ENCODE measurements around the gene WDR31. TPM values are rescaled to one million over a fixed set of nuclear protein-coding genes. Genes with fewer than 3 reads are reported as not detected.
"Not testable (repeated sequence)": the region's sequence is repeated elsewhere in the genome, so short reads cannot be mapped to it uniquely, and the experiment has no call there.

Gene WDR31
- total RNA-seq, result 1.9 and 2.2 TPM in 2 replicates

DNA sequence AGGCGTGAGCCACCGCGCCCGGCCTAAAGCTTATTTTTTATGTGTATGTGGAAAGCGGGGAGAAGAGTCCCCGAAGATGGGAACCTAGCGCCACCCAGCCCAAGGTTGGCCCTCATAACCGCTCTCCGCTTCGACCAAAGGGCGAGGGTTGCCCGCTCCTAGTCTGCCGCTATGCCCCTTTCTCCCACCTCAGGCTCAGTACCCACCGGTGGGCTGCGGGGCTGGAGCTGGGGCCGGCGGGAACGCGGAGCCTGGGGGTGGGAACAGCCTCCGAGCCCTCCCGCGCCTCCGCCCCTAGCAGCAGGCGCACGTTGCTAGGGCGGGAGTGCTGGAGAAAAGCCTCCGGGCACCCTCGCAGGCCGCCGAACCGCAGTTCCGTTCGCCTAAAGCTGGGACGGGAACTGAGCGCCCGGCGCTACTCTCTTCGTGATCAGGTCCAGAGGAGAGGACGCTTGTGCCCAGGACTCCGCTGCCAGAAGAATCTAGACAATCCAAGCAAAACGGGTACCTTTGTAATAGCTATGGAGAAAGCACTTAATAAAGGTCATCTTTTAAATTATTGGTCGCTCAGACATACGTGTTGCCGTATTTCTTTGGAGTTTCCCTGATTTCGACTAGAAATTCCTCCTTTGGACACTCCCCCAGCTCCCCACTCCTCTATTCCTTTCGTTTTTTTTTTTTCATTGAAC is at the start of gene WDR31:
Gene WDR31 (minus strand): TSS at position 265 of the 689 bp plus-strand sequence. CDS start 8,253 bp downstream, outside the sequence.
- Mint-ChIP-seq H3K4me1 (ENCODE audit: low read depth) (peaks cover 49% of the 10 kb centered on the region), H3K9me3 (peaks cover 3% of the 10 kb centered on the region), H3K4me3 (peak within 1 kb of the TSS; percentile 80), H3K27me3 (ENCODE audit: insufficient read depth) (no peaks in the 10 kb centered on the region), H3K27ac (peak within 1 kb of the TSS; percentile 89), H3K36me3 (ENCODE audit: low read depth) (no peaks in the 10 kb centered on the region)
- DNase-seq (ENCODE audit: low spot score), result peak; percentile 78
- intact Hi-C loops (cut with micrococcal nuclease), result loop anchor here (1.0 to 2.0 kb wide), 7 partner anchors 11 to 173 kb away; partner anchors contain the start of genes ALAD, C9orf43, CDC26 and FKBP15

GRCh38 chr9:113389451-113389850 is 49.4 kb upstream of the WDR31 start:
- Mint-ChIP-seq H3K36me3 (ENCODE audit: low read depth) (peaks cover 12% of the 10 kb centered on the region), H3K4me3 (no peak overlapping the region), H3K27ac (no peak overlapping the region), H3K9me3 (no peaks in the 10 kb centered on the region), H3K4me1 (ENCODE audit: low read depth) (no peaks in the 10 kb centered on the region), H3K27me3 (ENCODE audit: insufficient read depth) (no peaks in the 10 kb centered on the region)
- no peak for DNase-seq (ENCODE audit: low spot score)
- intact Hi-C loops (cut with micrococcal nuclease), result no loop called here

DNA sequence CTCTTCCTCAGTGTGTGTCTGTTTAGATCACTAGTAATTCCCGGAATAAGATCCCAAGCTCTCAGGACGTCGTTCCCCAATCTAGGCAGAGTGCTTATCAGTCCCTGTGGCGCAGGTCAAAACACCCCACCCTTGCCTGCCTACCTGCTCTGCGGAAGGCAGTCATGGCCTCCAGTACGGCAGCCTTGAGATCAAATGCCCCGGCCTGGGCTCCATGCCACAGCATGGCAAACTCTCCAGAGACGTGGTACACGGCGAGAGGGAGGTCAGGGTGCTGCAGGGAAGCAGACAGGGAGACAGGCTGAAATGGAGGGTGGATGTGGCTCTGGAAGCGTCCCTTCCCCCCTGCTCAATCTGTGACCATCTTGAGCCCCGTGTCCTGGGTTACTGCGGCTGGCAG is 48.8 kb upstream of the WDR31 start:
- H3K4me1 Mint-ChIP-seq (ENCODE audit: low read depth), result no peaks in the 10 kb centered on the region
- H3K36me3 Mint-ChIP-seq (ENCODE audit: low read depth), result peaks cover 12% of the 10 kb centered on the region
- no peaks in the 10 kb centered on the region for H3K27me3 Mint-ChIP-seq (ENCODE audit: insufficient read depth)
- H3K9me3 Mint-ChIP-seq, result no peaks in the 10 kb centered on the region
- no peak overlapping the region for H3K4me3 Mint-ChIP-seq
- intact Hi-C loops (cut with micrococcal nuclease), result no loop called here
- no peak for DNase-seq (ENCODE audit: low spot score)
- H3K27ac Mint-ChIP-seq, result no peak overlapping the region

DNA sequence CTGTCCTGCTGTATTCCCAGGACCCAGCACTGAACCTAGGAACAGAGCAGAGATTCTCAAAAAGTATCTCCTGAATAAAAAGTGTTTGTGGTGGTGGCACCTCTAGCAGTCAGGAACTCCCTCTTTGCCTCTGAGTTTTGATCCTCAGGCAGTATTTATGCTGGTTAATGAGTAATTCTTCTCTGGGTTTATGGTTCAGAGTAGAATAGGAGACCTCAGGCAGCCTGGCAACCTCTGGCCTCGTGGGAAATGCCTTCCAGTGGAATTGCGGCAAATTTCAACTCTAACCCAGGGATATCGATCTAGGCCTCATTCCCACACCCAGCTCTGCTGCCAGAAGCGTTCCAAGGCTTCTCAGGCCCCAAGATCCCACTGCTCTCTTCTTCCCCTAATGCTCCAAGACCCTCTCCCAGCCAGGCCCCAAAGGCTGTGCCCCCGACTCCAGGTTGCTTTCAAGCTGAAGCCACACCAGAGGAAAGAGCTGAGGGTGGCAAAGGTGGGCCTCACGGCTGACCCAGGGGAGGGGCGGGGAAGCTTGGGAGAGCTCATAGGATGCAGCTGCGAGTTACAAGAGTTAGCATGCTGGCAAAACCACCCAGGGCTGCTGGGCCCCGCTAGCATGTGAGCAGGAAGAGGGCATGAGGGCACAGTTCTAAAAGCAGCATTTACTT is 47.6 kb upstream of the WDR31 start:
- Mint-ChIP-seq H3K27ac (no peak overlapping the region), H3K4me3 (no peak overlapping the region), H3K9me3 (no peaks in the 10 kb centered on the region), H3K27me3 (ENCODE audit: insufficient read depth) (no peaks in the 10 kb centered on the region), H3K4me1 (ENCODE audit: low read depth) (no peaks in the 10 kb centered on the region), H3K36me3 (ENCODE audit: low read depth) (peaks cover 12% of the 10 kb centered on the region)
- no peak for DNase-seq (ENCODE audit: low spot score)
- intact Hi-C loops (cut with micrococcal nuclease), result no loop called here

DNA sequence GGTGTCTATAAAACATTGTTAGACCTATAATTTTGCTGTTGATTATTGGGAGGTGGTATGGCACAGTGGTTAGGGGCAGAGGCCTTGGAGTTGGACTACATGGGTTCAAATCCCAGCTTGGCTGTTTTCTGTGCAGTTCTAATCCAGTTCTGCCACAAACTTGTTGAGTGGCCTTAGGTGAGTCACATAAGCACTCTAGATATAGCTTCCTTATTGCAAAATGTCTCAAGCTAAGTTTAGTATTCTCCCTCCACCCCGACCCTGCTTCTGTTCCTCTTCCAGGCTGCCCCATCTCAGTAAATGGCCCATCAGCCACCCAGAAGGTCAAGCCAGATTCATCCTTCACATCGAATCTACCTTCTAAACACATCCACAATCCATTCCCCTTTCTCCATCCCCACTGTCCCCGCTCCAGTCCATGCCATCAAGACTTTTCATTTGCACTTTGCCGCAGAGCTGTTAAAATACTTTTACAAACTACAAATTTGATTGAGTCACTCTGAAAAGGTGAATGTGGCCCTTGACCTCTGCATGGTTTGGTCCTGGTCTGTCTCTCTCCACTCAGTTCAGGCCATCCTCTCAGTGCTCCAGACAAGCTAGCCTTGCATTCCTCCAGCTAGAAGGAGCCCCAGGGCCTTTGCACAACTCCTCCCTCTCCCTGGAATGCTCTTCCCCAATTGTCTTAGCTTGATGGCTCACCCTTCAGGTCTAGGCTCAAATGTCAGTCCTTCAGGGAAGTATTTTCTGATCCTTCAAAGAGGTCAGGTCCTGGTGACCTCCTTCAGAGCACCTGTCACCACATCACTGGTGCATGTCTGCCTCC is 46.7 kb upstream of the WDR31 start:
- DNase-seq (ENCODE audit: low spot score), result no peak
- intact Hi-C loops (cut with micrococcal nuclease), result no loop called here
- H3K4me3 Mint-ChIP-seq, result no peak overlapping the region
- no peak overlapping the region for H3K27ac Mint-ChIP-seq
- H3K36me3 Mint-ChIP-seq (ENCODE audit: low read depth), result peaks cover 11% of the 10 kb centered on the region
- H3K27me3 Mint-ChIP-seq (ENCODE audit: insufficient read depth), result no peaks in the 10 kb centered on the region
- H3K9me3 Mint-ChIP-seq, result no peaks in the 10 kb centered on the region
- no peaks in the 10 kb centered on the region for H3K4me1 Mint-ChIP-seq (ENCODE audit: low read depth)

DNA sequence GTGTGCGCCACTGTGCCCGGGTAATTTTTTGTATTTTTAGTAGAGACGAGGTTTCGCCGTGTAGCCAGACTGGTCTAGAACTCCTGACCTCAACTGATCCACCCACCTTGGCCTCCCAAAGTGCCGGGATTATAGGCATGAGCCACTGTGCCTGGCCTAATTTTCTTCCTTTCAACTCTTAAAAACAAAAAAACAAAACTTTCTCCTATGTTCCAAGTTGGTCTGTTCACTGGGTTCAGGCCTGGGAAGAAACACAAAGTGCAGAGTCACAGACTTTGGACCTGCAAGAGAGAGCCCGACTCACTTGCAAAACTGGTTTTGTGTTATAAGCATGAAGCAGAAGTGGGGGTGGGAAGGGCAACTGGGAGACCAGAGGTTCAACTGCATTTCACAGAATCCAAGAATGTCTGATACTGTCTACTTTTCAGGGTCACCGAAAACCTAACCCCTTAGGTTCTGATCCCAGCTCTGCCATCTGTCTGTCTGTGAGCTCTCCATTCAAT is 41.9 kb upstream of the WDR31 start:
- no peak overlapping the region for H3K27ac Mint-ChIP-seq
- peaks cover 2% of the 10 kb centered on the region for H3K36me3 Mint-ChIP-seq (ENCODE audit: low read depth)
- intact Hi-C loops (cut with micrococcal nuclease), result no loop called here
- H3K27me3 Mint-ChIP-seq (ENCODE audit: insufficient read depth), result no peaks in the 10 kb centered on the region
- H3K4me1 Mint-ChIP-seq (ENCODE audit: low read depth), result peaks cover 6% of the 10 kb centered on the region
- H3K4me3 Mint-ChIP-seq, result no peak overlapping the region
- no peak for DNase-seq (ENCODE audit: low spot score)
- H3K9me3 Mint-ChIP-seq, result no peaks in the 10 kb centered on the region

DNA sequence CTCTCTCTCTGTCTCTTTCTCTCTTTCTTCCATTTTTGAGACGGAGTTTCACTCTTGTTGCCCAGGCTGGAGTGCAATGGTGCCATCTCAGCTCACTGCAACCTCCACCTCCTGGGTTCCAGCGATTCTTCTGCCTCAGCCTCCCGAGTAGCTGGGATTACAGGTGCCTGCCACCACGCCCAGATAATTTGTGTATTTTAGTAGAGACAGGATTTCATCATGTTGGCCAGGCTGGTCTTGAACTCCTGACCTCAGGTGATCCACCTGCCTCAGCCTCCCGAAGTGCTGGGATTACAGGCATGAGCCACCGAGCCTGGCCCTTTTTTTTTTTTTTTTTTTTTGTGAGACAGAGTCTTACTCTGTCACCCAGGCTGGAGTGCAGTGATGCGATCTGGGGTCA is 41.4 kb upstream of the WDR31 start:
- H3K27ac Mint-ChIP-seq, result peak overlapping the region; percentile 40
- H3K9me3 Mint-ChIP-seq; intact Hi-C loops (cut with micrococcal nuclease); H3K27me3 Mint-ChIP-seq (ENCODE audit: insufficient read depth); DNase-seq (ENCODE audit: low spot score); H3K4me3 Mint-ChIP-seq; H3K4me1 Mint-ChIP-seq (ENCODE audit: low read depth); H3K36me3 Mint-ChIP-seq (ENCODE audit: low read depth): not testable (repeated sequence)

DNA sequence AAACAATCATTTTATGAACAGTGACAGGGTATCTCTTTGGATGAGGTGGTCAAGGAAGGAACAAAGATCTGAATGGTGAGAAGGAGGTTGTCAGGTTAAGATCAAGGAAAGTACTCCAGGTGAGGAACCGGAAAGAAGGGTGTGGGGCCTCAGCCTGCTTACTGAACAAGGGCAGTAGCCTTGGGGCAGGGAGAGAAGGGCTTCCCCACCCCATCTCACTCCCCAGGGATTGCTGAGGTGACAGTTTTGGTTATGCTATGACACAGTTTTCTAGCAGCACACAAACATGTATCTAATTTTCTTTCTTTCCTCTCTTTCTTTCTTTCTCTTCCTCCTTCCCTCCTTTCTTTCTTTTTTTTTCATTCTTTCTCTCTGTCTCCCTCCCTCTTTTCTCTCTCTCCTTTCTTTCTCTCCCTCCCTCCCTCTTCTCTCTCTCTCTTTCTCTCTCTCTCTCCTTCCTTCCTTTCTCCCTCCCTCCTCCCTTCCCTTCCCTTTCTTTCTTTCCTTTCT is 40.8 kb upstream of the WDR31 start:
- H3K27ac Mint-ChIP-seq, result no peak overlapping the region
- no peaks in the 10 kb centered on the region for H3K27me3 Mint-ChIP-seq (ENCODE audit: insufficient read depth)

DNA sequence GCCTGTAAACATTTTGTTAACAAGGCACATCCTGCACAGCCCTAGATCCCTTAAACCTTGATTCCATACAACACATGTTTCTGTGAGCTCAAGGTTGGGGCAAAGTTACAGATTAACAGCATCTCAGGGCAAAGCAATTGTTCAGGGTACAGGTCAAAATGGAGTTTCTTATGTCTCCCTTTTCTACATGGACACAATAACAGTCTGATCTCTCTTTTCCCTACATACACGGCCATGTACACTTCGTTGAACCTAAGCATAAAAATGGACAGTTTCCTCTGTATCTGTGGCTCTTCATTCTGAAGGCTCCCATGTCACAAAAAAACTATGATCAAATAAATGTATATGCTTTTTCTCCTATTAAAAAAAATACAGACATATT is 39.7 kb upstream of the WDR31 start:
- H3K27ac Mint-ChIP-seq; intact Hi-C loops (cut with micrococcal nuclease); H3K9me3 Mint-ChIP-seq; DNase-seq (ENCODE audit: low spot score); H3K27me3 Mint-ChIP-seq (ENCODE audit: insufficient read depth); H3K4me3 Mint-ChIP-seq; H3K36me3 Mint-ChIP-seq (ENCODE audit: low read depth): not testable (repeated sequence)
- H3K4me1 Mint-ChIP-seq (ENCODE audit: low read depth), result peaks cover 17% of the 10 kb centered on the region

More for the DNA sequence above, 40.8 kb upstream of the WDR31 start:
- intact Hi-C loops (cut with micrococcal nuclease), result no loop called here
- no peak for DNase-seq (ENCODE audit: low spot score)
- Mint-ChIP-seq H3K9me3 (no peaks in the 10 kb centered on the region), H3K4me1 (ENCODE audit: low read depth) (peaks cover 6% of the 10 kb centered on the region), H3K4me3 (no peak overlapping the region), H3K36me3 (ENCODE audit: low read depth) (no peaks in the 10 kb centered on the region)

DNA sequence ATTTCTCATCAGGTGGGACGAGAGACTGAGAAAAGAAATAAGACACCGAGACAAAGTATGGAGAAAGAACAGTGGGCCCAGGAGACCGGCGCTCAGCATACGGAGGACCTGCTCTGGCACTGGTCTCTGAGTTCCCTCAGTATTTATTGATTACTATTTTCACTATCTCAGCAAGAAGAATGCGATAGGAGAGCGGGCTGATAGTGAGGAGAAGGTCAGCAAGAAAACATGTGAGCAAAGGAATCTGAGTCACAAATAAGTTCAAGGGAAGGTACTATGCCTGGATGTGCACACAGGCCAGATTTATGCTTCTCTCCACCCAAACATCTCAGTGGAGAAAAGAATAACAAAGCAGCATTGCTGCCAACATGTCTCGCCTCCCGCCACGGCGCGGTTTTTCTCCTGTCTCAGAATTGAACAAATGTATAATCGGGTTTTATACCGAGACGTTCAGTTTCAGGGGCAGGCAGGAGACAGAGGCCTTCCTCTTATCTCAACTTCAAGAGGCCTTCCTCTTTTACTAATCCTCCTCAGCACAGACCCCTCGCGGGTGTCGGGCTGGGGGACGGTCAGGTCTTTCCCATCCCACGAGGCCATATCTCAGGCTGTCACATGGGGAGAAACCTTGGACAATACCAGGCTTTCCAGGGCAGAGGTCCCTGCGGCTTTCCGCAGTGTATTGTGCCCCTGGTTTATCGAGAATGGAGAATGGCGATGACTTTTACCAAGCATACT is 39.2 kb upstream of the WDR31 start:
- H3K4me1 Mint-ChIP-seq (ENCODE audit: low read depth), result peaks cover 18% of the 10 kb centered on the region
- intact Hi-C loops (cut with micrococcal nuclease); H3K9me3 Mint-ChIP-seq: not testable (repeated sequence)

DNA sequence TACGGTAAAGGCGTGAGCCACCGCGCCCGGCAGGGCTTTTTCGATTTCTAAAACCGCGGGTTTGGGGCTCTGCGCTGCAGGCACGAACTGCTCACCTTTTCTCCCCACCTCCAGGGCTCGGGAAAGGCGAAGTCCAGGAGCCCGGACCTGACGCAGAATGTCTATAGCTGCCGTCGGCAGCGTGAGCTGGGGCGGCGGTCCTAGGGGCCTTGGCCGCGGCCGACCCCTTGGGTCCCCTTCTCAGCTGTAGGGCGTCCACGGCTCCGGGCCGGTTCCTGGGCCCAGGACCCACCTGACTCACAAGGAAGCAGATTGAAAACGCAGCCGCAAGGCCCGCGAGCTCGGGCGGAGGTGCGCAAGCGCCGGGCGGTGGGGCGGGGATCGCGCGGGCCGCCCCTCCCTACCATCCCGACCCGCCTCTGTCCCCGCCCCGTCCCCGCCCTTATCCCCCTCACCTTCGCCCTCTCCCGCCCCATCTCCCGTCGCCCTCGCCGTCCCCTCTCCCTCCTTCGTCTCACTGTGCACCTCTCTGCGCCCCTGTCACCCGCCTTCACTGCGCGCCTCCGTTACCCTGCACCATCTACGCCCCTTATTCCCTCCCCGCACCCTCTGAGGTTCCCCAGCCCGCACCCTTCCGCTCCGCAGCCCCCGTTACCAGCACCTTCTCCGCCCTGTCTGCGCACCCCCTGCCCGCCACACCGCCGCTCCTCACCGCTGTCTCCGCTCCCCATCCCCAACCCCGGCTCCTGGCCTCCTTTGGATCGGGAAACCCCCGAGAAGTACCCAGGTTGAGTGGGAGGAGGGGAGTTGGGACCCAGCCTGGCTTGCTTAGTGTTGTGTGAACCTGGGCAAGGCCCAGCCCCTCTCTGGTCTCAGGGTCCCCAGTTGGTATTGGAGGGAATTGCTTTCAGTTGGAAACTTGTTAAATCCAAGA is 36.8 kb upstream of the WDR31 start, which contains the start of gene HDHD3:
Gene HDHD3 (minus strand): TSS at position 353 of the 934 bp plus-strand sequence. CDS start 2,632 bp downstream, outside the sequence.
- intact Hi-C loops (cut with micrococcal nuclease), result loop anchor here (1.0 to 2.0 kb wide), 7 partner anchors 24 to 156 kb away; partner anchors contain the start of genes ALAD, C9orf43, CDC26 and FKBP15
- peak within 1 kb of the TSS; percentile 71 for H3K27ac Mint-ChIP-seq
- H3K4me3 Mint-ChIP-seq, result peak within 1 kb of the TSS; percentile 83
- peaks cover 18% of the 10 kb centered on the region for H3K4me1 Mint-ChIP-seq (ENCODE audit: low read depth)
- H3K36me3 Mint-ChIP-seq (ENCODE audit: low read depth), result peaks cover 10% of the 10 kb centered on the region
- H3K27me3 Mint-ChIP-seq (ENCODE audit: insufficient read depth), result no peaks in the 10 kb centered on the region
- no peaks in the 10 kb centered on the region for H3K9me3 Mint-ChIP-seq
- peak; percentile 78 for DNase-seq (ENCODE audit: low spot score)

More for the DNA sequence above, 39.2 kb upstream of the WDR31 start:
- H3K27me3 Mint-ChIP-seq (ENCODE audit: insufficient read depth); DNase-seq (ENCODE audit: low spot score); H3K4me3 Mint-ChIP-seq; H3K36me3 Mint-ChIP-seq (ENCODE audit: low read depth): not testable (repeated sequence)
- H3K27ac Mint-ChIP-seq, result peak overlapping the region; percentile 12

All from activated T-helper 1 cell treated with anti-CD3 and anti-CD28 coated beads, Interleukin-12 subunit alpha, Interleukin-12 subunit beta, Interleukin-2, Interleukin-4 antibody, amounts not matched to agents 30 ng/mL and 10 ng/mL and 1 ng/mL, durations not matched to agents 14 hours and 24 hours and 36 hours (primary cell).